Measurements from ENCODE around the gene TNFRSF1B. TPM values are rescaled to one million over a fixed set of nuclear protein-coding genes. Genes with fewer than 3 reads are reported as not detected.

Gene TNFRSF1B
- total and polyA plus RNA-seq, 4 donors, result 15.4 to 246 (median 65.5) TPM

GRCh38 chr1:12204140-12204539 is 37.3 kb downstream of the TNFRSF1B start:
- no peak overlapping the region for H3K4me3 ChIP-seq
- no peaks in the 10 kb centered on the region for H3K27me3 ChIP-seq (ENCODE audit: control insufficient read depth in 3 of 3, insufficient read depth in 3 of 3, low read length in 2 of 3)
- 86 to 94% methylated on average over 7 of the region's 7 CpGs for WGBS, 2 donors
- ATAC-seq (ENCODE audit: insufficient read depth, low FRiP score), result no peak
- H3K27ac ChIP-seq (ENCODE audit: low read depth in 1 of 2, low read length in 1 of 2), result no peak overlapping the region
- no peak overlapping the region for H3K9ac ChIP-seq (ENCODE audit: insufficient read depth in 1 of 2, low read length in 2 of 2)
- peaks cover 0 to 3% (median 0%) of the 10 kb centered on the region in 5 donors for H3K4me1 ChIP-seq (ENCODE audit: control insufficient read depth in 5 of 5, insufficient read depth in 5 of 5, low read length in 5 of 5)
- TF ChIP-seq CTCF (IDR thresholded peaks at IDR 0.05; ENCODE audit: control extremely low read depth, extremely low read depth), result no peak
- H3K36me3 ChIP-seq (ENCODE audit: control insufficient read depth in 4 of 4, insufficient read depth in 4 of 4, low read length in 4 of 4), result peaks cover 0 to 39% (median 8%) of the 10 kb centered on the region in 4 donors
- H3K9me3 ChIP-seq (ENCODE audit: control insufficient read depth in 4 of 4, insufficient read depth in 3 of 4, low read length in 3 of 4), result no peaks in the 10 kb centered on the region
- no peak for DNase-seq

- TF ChIP-seq CTCF (IDR thresholded peaks at IDR 0.05; ENCODE audit: control extremely low read depth, extremely low read depth), result no peak
- peaks cover 0 to 5% (median 0%) of the 10 kb centered on the region in 5 donors for H3K4me1 ChIP-seq (ENCODE audit: control insufficient read depth in 5 of 5, insufficient read depth in 5 of 5, low read length in 5 of 5)
- no peak overlapping the region for H3K4me3 ChIP-seq
- no peaks in the 10 kb centered on the region for H3K27me3 ChIP-seq (ENCODE audit: control insufficient read depth in 3 of 3, insufficient read depth in 3 of 3, low read length in 2 of 3)
- no peak overlapping the region for H3K27ac ChIP-seq (ENCODE audit: low read depth in 1 of 2, low read length in 1 of 2)
- H3K9me3 ChIP-seq (ENCODE audit: control insufficient read depth in 4 of 4, insufficient read depth in 3 of 4, low read length in 3 of 4), result no peaks in the 10 kb centered on the region
- no peak for ATAC-seq (ENCODE audit: insufficient read depth, low FRiP score)
- peaks cover 0 to 36% (median 8%) of the 10 kb centered on the region in 4 donors for H3K36me3 ChIP-seq (ENCODE audit: control insufficient read depth in 4 of 4, insufficient read depth in 4 of 4, low read length in 4 of 4)
- peak in 1 of 3 donors; percentile 15 for DNase-seq
- 83 to 91% methylated on average over 7 of the region's 7 CpGs for WGBS, 2 donors
- no peak overlapping the region for H3K9ac ChIP-seq (ENCODE audit: insufficient read depth in 1 of 2, low read length in 2 of 2)
These were observed 38.2 kb downstream of the TNFRSF1B start for GRCh38 chr1:12204754-12205658.

- H3K4me1 ChIP-seq (ENCODE audit: control insufficient read depth in 5 of 5, insufficient read depth in 5 of 5, low read length in 5 of 5), result peaks cover 0 to 5% (median 0%) of the 10 kb centered on the region in 5 donors
- H3K36me3 ChIP-seq (ENCODE audit: control insufficient read depth in 4 of 4, insufficient read depth in 4 of 4, low read length in 4 of 4), result peaks cover 0 to 35% (median 8%) of the 10 kb centered on the region in 4 donors
- no peaks in the 10 kb centered on the region for H3K9me3 ChIP-seq (ENCODE audit: control insufficient read depth in 4 of 4, insufficient read depth in 3 of 4, low read length in 3 of 4)
- H3K4me3 ChIP-seq, result no peak overlapping the region
- WGBS, 2 donors, result 94 to 95% methylated on average over 5 of the region's 5 CpGs
- no peak for TF ChIP-seq CTCF (IDR thresholded peaks at IDR 0.05; ENCODE audit: control extremely low read depth, extremely low read depth)
- DNase-seq (no peak), ATAC-seq (ENCODE audit: insufficient read depth, low FRiP score) (no peak)
- no peaks in the 10 kb centered on the region for H3K27me3 ChIP-seq (ENCODE audit: control insufficient read depth in 3 of 3, insufficient read depth in 3 of 3, low read length in 2 of 3)
- no peak overlapping the region for H3K27ac ChIP-seq (ENCODE audit: low read depth in 1 of 2, low read length in 1 of 2)
- H3K9ac ChIP-seq (ENCODE audit: insufficient read depth in 1 of 2, low read length in 2 of 2), result no peak overlapping the region
These were observed 39.4 kb downstream of the TNFRSF1B start for GRCh38 chr1:12206238-12206637.
